ENCODE results near the gene EREG.

DNA sequence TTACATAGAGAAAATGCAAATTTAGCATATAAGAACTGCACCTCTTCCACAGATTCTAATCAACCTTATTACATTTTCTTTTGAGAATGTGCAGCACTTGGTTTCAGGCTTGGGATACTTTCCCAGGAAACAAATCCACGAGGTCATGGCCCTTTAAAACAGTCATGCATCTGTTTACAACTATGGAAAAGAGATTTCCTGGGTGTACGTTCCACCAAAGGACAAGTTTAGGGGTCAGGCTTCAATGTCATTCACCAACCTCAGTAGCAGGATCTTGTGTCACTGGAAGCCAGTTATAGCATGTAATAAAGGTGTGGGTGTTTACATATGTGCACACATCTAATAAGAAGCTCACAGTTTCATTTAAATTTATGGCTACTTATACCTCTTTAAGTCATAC lies 30.7 kb downstream of the EREG start:
- TF ChIP-seq, protein P1, sequence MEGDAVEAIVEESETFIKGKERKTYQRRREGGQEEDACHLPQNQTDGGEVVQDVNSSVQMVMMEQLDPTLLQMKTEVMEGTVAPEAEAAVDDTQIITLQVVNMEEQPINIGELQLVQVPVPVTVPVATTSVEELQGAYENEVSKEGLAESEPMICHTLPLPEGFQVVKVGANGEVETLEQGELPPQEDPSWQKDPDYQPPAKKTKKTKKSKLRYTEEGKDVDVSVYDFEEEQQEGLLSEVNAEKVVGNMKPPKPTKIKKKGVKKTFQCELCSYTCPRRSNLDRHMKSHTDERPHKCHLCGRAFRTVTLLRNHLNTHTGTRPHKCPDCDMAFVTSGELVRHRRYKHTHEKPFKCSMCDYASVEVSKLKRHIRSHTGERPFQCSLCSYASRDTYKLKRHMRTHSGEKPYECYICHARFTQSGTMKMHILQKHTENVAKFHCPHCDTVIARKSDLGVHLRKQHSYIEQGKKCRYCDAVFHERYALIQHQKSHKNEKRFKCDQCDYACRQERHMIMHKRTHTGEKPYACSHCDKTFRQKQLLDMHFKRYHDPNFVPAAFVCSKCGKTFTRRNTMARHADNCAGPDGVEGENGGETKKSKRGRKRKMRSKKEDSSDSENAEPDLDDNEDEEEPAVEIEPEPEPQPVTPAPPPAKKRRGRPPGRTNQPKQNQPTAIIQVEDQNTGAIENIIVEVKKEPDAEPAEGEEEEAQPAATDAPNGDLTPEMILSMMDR (IDR thresholded peaks at IDR 0.05): no peak
- TF ChIP-seq POLR2AphosphoS5 (IDR thresholded peaks at IDR 0.05): no peak

All from gastroesophageal sphincter (tissue), 3 donors.